RPMI7951 (cell line): ENCODE data around the gene SLC35B4. TPM values are rescaled to one million over a fixed set of nuclear protein-coding genes. Genes with fewer than 3 reads are reported as not detected.

Experiments
- DNase-seq: peaks from one replicate; pipeline ENCODE4 v3.0.0-alpha.2; 2012; ENCODE audit warnings: low read depth
- total RNA-seq: library from RNA; depleted of rRNA; stranded (reverse); fragments of >200 nt; shearing (Covaris generic); gene quantifications from 2 replicates; pipeline ENCODE4 v1.2.3, GENCODE V29; 2014

Gene SLC35B4
- total RNA-seq, 1 experiment from 2014 or later: 14.9 TPM

DNA sequence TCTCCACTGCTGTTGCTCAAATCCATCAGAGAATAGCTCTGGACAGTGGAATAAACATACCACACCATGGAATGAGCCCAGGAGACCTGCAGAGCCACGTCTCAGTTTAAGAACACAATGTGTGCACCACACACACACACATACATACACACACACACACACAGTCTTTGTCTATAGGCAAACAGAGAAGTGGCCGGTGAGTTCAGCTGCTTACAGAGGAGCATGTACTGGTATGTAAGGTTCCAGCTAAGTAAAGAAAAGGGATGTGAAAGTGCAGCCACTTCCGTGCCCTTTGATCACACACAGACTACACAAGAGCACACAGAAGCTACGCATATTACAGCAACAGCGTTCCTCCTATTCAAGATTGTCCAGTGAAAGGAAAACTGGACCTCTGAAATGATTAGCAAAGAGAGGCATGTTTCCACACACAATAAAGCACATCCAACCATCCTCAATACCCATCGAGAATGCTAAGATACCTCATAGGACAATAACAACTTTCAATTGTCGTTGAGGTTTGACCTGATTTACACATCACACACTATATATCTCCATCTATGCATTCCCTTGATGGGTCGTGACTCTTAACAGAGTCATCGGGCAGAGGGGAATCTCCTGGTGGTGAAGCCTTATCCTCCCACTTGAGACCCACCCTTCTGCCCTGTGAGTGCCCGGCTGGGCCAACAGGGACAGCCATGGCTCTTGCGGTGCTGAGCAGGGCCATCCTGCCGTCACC, 23.6 kb downstream of the SLC35B4 start:
- DNase-seq: no peak

DNA sequence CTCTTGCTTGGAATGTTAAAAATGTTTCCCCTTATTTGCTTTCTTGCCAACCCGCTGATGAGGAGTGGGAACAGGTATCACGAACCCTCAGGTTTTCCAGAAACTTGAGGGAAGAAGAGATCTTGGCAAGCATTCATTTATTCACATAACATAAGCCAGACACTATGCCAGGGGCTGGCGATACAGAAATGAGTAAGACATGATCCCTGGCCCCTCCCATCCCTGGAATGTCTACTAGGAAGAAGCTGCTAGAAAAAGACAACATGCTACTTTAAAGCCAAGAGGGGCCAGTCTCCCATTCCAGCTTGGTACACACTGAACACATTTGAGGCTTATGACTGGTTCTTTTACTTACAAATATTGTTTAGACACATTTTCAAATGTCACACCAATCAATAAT, 26.4 kb downstream of the SLC35B4 start:
- DNase-seq: peak; percentile 24

DNA sequence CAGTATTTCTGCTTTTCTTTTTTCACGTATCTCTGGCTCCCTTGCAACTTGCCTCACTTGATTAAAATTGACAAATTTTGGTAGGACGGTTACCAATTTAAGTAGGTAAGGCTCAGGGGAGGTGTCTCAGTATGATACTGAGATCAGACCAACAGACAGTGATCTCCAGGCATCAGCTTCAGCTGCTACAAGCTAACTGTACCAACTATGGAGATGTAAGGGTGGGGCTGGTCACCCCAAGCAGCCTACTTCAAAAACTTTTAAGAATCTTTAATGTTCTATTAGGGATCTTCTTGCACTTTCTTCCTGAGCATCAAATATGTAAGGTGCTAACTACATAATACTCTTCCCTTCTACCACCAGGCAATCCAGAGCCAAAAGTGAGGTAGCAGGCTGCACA, 26.9 kb downstream of the SLC35B4 start:
- no peak for DNase-seq

- peak; percentile 13 for DNase-seq
Measured at GRCh38 chr7:134289423-134289822, 27.3 kb downstream of the SLC35B4 start.

- DNase-seq: no peak
Measured at GRCh38 chr7:134287916-134288659, 28.6 kb downstream of the SLC35B4 start.

GRCh38 chr7:134284952-134285351, 31.8 kb downstream of the SLC35B4 start:
- no peak for DNase-seq

- DNase-seq: no peak
Measured at GRCh38 chr7:134284011-134284410, 32.7 kb downstream of the SLC35B4 start.

DNA sequence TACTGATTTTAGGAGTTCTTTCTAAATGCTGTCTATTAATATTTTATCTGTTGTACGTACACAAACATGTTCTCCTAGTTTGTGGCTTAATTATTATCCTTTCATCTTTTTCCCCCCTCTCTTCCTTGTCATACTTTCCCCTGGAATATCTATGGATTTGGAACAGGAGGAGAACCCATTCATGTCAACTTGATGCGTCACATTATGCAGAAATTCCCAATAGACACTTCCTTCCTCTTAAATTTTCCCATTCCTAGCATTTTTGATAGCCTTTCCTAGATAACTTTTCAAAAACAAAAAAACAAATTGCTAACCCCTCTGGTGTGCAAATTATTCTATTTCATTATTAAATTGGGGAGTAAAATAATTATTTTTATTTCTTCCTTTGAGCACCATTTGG, 36.2 kb downstream of the SLC35B4 start:
- no peak for DNase-seq

- no peak for DNase-seq
Measured at GRCh38 chr7:134279898-134280297, 36.8 kb downstream of the SLC35B4 start.

DNA sequence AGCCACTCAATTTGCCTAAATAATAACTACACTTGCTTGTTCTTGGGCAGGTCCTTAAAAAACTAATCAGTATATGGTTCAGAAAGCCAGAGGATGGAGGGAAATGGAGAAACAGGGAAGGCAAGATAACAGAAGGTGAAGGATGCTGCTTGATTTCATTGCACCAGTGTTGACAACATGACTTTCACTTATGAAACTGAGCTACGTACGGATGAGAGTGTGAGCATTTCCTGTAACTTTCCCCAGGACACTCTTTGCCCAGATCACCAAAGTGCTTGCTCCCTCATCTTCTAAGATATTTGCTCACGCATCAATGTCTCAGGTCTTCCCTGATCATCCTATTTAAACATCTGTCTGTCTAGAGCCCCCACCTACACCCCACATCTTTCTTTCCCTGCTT, 37.4 kb downstream of the SLC35B4 start:
- no peak for DNase-seq

DNA sequence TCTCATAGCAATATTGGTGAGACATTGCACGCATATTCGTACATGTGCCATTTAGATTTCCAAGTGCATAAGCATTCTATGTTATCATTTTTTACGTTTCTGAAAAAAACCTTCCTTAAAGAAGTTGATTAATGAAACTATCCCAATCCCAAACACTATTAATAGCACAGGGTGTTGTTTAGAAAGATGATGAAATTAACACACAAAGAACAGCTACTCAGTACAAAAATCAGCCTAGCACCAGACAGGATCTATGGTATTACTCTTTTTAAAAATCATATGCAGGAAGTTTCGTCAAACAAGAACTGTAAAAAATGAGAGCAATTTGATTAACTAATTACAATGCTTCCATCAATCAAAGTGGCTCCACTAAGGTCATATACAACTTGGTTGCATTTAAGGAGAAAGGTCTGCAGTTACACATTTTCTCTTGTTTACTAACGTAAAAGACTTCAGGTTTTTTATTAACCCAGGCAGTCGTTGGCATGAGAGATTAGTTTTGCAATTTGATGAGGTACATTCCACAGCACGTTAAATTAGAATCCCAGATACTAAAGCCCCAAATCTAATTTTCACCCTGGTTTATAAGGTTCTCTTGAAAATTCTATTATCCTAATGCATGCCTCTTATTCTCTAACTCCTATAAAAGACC, 38.1 kb downstream of the SLC35B4 start:
- no peak for DNase-seq

DNA sequence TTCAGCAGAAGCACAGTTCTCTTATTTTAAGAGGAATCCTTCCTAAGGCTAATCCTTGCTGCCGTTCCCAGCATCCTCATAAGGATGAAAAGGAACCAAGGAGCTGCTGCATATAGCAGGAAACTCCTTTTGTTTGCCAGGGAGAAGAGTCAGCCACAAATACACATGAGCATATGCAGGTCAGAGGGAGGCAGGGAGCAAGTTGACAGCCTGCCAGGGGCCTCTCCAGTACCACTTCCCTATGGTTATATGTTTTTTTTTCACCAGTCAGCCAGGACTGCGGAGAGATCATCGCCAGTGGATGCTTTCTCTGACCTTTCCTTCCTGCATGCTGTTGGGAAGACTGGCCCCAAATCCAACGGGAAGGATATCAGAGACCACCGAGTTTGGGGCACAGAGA, 39.8 kb downstream of the SLC35B4 start:
- no peak for DNase-seq

DNA sequence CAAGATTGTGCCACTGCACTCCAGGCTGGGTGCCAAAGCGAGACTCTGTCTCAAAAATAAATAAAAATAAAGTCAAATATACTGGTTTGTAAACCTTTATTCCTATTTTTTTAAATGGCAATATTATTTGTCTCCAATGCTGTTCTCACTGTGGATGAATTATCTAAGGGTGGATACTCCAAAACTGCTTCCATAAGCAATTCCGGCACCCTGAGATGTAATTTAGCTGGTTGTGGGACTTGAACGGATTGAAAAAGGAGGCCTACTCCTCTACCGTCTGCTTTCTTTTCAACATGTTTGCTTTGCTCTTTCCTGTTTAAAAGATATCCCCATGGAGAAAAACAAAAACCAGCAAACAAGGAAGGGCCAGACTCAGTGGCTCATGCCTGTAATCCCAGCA, 54.4 kb downstream of the SLC35B4 start:
- DNase-seq: no peak

DNA sequence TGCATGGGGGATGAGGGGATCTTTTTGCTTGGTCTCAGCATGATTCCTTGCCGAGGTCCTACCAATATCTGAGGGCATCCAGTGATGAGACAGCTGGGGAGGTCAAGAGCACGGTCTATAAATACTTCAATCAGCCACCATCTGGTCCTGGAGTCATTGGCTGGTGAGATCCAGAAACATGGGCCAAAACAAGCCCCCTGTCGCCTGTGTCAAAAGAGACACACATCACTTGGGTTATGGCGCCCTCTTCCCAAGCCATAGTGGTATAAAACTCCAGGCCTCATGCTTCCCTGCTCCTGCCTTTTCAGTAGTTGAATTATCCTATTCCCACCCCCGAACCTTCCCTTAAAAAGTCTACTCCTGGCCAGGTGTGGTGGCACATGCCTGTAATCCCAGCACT, 60.9 kb downstream of the SLC35B4 start:
- peak; percentile 2 for DNase-seq

GRCh38 chr7:134254311-134254710, 62.4 kb downstream of the SLC35B4 start:
- DNase-seq: peak; percentile 22

GRCh38 chr7:134248196-134248595, 68.5 kb downstream of the SLC35B4 start:
- no peak for DNase-seq

DNA sequence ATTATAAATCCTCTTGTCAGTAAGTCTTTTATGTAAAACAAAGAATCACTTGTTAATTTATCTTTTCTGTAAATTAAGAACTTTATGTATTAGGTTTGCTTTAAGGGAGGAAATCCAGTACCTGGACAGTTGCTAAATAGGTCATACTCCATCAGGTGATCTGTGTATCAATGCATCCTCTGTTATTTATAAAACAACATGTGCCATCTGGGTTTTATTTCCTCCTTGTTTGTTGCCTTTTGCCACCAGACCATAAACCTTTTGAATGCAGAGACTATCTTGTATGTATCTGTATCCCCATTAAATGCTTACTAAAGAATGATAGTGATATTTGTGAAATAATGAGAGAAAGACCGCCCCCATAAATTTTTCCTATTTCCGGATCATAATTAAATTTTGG, 70.0 kb downstream of the SLC35B4 start:
- DNase-seq: no peak

DNA sequence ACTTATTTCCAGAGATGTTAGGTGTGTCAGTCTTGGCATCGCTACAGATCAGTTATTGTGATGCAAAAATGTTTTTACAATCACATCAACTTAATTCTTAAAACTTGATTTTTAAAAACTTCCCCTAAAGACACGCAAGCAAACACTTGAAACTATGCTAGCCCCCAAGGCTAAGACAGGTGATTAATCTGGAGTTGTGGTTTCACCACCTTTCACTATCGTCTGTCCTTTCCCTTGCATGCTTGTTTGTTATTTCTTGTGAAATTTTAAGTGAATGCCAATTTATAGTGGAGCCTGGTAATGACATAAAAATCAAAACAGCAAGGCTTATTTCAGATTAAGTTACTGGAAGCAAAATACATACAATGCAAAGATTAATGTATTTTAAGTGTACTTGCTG, 70.4 kb downstream of the SLC35B4 start:
- DNase-seq: no peak

DNA sequence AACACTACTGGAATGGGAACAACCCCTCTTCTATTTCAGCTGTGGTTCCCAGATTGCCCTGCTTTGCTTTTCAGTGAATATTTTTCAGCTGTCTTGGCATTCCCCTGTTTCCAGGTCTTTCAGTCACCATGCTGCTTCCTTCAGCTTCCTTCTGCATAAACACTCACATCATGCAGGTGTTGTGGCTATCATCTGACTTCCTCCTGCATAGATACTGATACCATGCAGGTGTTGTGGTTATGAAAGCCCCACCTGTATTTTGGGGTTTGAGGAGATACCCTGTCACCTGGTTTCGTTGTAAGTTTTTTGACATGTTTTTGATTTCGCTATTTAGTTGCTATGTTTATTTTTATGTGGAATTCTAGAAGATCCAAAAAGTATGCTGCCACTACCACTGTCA, 71.5 kb downstream of the SLC35B4 start:
- DNase-seq: no peak
